Mucosa of descending colon (tissue), 3 donors: ENCODE measurements around the gene SLC12A7. TPM values are rescaled to one million over a fixed set of nuclear protein-coding genes. Genes with fewer than 3 reads are reported as not detected.

ENCODE experiments used
- ATAC-seq: fragments of 200-7000 bp; cut with Tn5 transposase; one replicate; pipeline ENCODE4 v1.9.1; 2020; ENCODE audit warnings: mild to moderate bottlenecking, moderate library complexity
- DNase-seq, 3 donors: peaks; one replicate each; pipeline ENCODE4 v3.0.0-alpha.2; 2020
- H3K36me3 ChIP-seq: fragments of 200-600 bp; one replicate; pipeline ENCODE4 v1.8.0; 2021; ENCODE audit warnings: low read depth, mild to moderate bottlenecking
- H3K4me1 ChIP-seq: fragments of 200-600 bp; one replicate; pipeline ENCODE4 v1.8.0; 2021; ENCODE audit warnings: low read depth, mild to moderate bottlenecking
- H3K4me3 ChIP-seq: fragments of 200-600 bp; one replicate; pipeline ENCODE4 v1.8.0; 2021; ENCODE audit warnings: mild to moderate bottlenecking
- H3K9me3 ChIP-seq: fragments of 200-600 bp; one replicate; pipeline ENCODE4 v1.8.0; 2021; ENCODE audit warnings: mild to moderate bottlenecking
- CTCF ChIP-seq: fragments of 200-600 bp; IDR thresholded peaks from one replicate; pipeline ENCODE4 v1.8.0; 2022; ENCODE audit warnings: antibody characterized with exemption, mild to moderate bottlenecking
- intact Hi-C, 2 donors: fragments of 100-400 bp; cut with DNase I in 1 of 2; cut with micrococcal nuclease in 1 of 2; formaldehyde crosslinking; loops; one replicate each; pipeline versions ENCODE4 v1.11.0 to v1.11.1; 2022; cut with DNase I, micrococcal nuclease
- total RNA-seq, 3 donors: library from RNA; stranded (reverse); fragmentation: NEBNext Ultra II Directional in 2 of 3; extraction: Animal tissue kit (Norgen Biotek cat#: 25700) in 2 of 3; gene quantifications; one replicate each; pipeline versions ENCODE4 v1.2.1 to v1.2.4, GENCODE V29; 2021 to 2023
- donor health status: DM: no; HTN: no; CAD: no; lungs with moderate emphysema.
- donor health status: DM: no; HTN: no; CAD: no.
- donor health status: DM: no; HTN: yes; CAD: no.

Gene SLC12A7
- total RNA-seq, 3 donors from 2014 or later: 80.5 to 97.4 (median 94.1) TPM

DNA sequence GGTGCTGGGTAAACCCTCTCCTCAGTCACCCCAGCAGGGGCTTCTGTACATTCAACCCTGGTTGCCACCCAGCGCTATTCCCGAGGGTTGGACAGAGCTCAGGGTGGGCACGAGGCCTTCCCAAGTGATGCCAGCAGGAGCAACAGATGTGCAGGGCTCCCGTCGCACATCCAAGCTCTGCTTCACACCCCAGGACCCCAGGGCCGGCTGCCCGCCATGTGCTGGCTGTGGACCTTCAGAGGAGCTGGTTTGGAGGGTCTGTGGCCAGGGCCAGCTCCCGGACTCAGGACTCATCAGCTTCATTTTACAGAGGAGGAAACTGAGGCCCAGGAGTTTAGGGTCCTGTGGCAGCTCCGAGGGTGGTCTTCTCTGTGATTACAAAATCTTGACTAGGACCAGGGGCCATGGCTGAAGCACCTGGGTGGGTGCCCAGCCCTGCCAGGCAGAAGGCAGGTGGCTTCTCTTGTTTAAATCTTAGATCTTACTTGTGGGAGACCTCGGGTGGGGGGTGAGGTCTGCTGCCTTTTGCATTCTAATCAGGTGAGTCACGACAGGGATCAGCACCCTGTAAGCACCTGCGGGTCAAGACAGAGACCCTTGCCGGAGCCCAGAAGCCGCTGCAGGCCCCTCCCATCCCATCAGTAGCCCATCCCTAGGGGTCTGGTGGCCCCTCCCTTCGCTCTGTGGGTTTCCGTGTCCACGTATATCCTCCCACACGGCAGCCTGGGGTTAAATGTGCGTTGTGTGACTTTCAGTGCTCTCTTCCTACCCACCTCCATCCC, 2.1 kb upstream of the SLC12A7 start:
- no peak overlapping the region for H3K4me3 ChIP-seq
- no peak for DNase-seq
- intact Hi-C loops: no loop called here
- ATAC-seq: no peak
- no peak for TF ChIP-seq CTCF
- H3K36me3 ChIP-seq: no peaks in the 10 kb centered on the region
- peaks cover 22% of the 10 kb centered on the region for H3K4me1 ChIP-seq
- no peaks in the 10 kb centered on the region for H3K9me3 ChIP-seq

GRCh38 chr5:1113332-1113690, 1.4 kb upstream of the SLC12A7 start:
- TF ChIP-seq CTCF: no peak
- Histone ChIP-seq H3K4me3 (no peak overlapping the region), H3K9me3 (no peaks in the 10 kb centered on the region), H3K36me3 (no peaks in the 10 kb centered on the region), H3K4me1 (peaks cover 22% of the 10 kb centered on the region)
- DNase-seq (no peak), ATAC-seq (no peak)
- intact Hi-C loops: no loop called here

DNA sequence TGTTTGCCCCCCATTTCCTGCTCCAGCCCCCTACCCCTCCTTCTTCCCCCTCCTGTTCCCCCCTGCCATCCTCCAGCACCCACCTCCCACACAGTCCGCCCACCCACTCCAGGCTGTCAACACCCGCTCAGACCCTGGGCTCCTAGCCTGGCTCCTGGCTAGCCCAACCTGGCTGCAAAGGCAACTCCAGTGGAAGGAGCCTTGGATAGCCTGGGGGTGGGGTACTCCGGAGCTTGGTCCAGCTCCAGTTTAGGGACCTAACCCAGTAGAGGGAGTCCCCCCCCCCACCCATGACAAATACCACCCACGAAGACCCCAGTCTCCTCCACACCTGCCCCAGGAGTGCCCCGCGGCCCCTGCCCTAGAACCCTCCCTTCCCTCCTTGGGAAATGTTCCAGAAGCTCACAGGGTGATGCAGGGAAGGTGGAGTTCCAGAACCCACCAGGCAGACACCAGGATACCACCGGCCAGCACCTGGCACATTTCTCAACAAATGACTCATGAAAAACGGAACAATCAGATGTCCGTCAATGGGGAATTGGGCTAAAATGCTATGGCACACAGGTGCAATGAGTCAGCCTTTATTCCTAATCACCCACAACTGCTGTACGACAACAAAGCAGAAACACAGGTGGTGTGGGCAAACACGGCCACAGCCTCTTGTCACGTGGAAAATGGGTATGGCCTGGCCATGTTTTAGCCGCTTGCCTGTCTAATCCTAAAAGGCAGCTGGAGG, 901 bp upstream of the SLC12A7 start:
- Histone ChIP-seq H3K36me3 (no peaks in the 10 kb centered on the region), H3K9me3 (no peaks in the 10 kb centered on the region), H3K4me3 (no peak overlapping the region), H3K4me1 (peaks cover 25% of the 10 kb centered on the region)
- ATAC-seq: peak; percentile 40
- TF ChIP-seq CTCF: no peak
- no peak for DNase-seq
- intact Hi-C loops: no loop called here

DNA sequence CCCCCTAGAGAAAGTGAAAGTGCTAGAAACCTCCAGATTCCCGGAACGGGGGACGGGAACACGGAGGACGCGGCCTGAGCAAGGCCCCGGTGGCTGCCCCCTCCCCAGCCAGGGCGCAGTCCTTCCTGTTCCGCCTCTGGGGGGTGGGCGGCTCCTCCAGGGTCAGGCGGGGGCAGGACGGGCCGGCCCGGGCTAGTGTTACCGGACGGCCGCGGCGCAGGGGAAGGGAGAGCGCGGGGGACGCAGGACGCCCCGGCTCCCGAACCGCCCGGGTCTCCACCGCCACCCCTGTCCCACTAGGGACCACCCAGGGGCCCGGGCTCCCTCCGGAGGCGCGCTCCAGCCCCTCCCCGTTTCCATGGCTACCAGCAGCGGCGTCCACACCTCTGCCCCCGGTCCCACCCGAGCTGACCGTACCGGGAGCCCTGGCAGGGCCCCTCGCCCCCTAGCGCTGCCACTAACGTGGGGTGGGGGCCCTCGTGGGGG, 579 bp downstream of the SLC12A7 start:
- TF ChIP-seq CTCF: no peak
- intact Hi-C loops: no loop called here
- no peaks in the 10 kb centered on the region for H3K36me3 ChIP-seq
- peak overlapping the region; percentile 93 for H3K4me3 ChIP-seq
- H3K4me1 ChIP-seq: peaks cover 37% of the 10 kb centered on the region
- peak; percentile 39 for ATAC-seq
- DNase-seq: peak; percentile 71 to 81 (median 80)
- no peaks in the 10 kb centered on the region for H3K9me3 ChIP-seq

GRCh38 chr5:1110307-1111240, 1.3 kb downstream of the SLC12A7 start:
- Histone ChIP-seq H3K4me1 (peaks cover 42% of the 10 kb centered on the region), H3K4me3 (peak overlapping the region; percentile 93), H3K36me3 (no peaks in the 10 kb centered on the region), H3K9me3 (no peaks in the 10 kb centered on the region)
- peak; percentile 30 for ATAC-seq
- peak; percentile 68 to 76 (median 74) for DNase-seq
- intact Hi-C loops: no loop called here
- no peak for TF ChIP-seq CTCF
